Subcutaneous abdominal adipose tissue (tissue), 5 donors: Measurements from ENCODE around the gene GFI1.

Source experiments
- H3K27ac ChIP-seq: one replicate; pipeline ENCODE4 v1.7.0; 2013; ENCODE audit warnings: low read depth, mild to moderate bottlenecking, inconsistent platforms, low read length, moderate library complexity
- H3K27me3 ChIP-seq, 5 donors: one replicate each; pipeline ENCODE4 v1.7.0; 2013; ENCODE audit warnings: low read length in 5 of 5, inconsistent platforms in 1 of 5; ENCODE audit not compliant: control insufficient read depth in 5 of 5, insufficient read depth in 4 of 5
- H3K36me3 ChIP-seq, 5 donors: one replicate each; pipeline ENCODE4 v1.7.0; 2013; ENCODE audit warnings: low read length in 5 of 5; ENCODE audit not compliant: control insufficient read depth in 5 of 5, insufficient read depth in 5 of 5
- H3K4me1 ChIP-seq, 5 donors: one replicate each; pipeline ENCODE4 v1.7.0; 2013; ENCODE audit warnings: low read length in 5 of 5, mild to moderate bottlenecking in 3 of 5, moderate library complexity in 1 of 5; ENCODE audit not compliant: control insufficient read depth in 5 of 5, insufficient read depth in 5 of 5
- H3K4me3 ChIP-seq, 5 donors: one replicate each; pipeline ENCODE4 v1.7.0; 2013; ENCODE audit warnings: low read length in 5 of 5, low read depth in 1 of 5
- H3K9ac ChIP-seq, 5 donors: one replicate each; pipeline ENCODE4 v1.7.0; 2013; ENCODE audit warnings: low read length in 5 of 5, mild to moderate bottlenecking in 4 of 5, moderate library complexity in 3 of 5
- H3K9me3 ChIP-seq, 5 donors: one replicate each; pipeline ENCODE4 v1.7.0; 2013; ENCODE audit warnings: low read length in 5 of 5; ENCODE audit not compliant: control insufficient read depth in 5 of 5
- donor health status: healthy.
- donor health status: healthy.
- donor health status: healthy.
- donor health status: healthy.
- donor health status: healthy.

The GFI1 gene

DNA sequence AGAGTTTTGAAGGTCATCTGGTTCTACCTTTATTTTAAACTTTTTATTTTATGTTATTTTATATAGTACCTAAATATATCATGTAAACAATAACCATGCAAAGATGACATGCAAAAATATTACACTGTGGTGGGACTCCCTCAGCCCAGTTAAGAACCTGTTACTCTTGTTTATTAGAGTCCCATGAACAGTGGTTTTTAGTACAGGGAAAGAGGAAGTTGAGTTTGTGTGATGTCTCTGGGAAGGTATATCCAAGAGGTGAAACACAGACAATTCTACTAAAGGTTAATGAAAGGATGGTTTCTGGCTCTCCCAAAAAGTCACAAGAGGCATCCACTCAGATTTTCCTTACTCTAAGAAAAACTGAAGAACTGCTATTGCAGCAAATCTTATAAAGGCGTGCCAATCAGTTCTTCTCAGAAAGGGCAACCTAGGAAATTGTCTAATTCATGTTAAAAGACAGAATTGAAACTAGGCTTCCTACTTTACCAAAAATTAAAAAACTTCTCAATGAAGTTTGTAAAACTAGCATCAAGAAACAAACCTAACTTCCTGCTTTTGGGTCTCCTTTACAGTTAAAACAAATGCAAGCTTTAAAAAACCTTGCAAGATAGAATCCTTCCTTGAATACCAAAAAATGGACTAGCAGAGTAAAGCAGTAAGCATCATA, 19.9 kb downstream of the GFI1 start:
- Histone ChIP-seq H3K27me3 (no peaks in the 10 kb centered on the region), H3K9me3 (no peaks in the 10 kb centered on the region), H3K27ac (no peak overlapping the region), H3K36me3 (no peaks in the 10 kb centered on the region), H3K9ac (no peak overlapping the region), H3K4me3 (no peak overlapping the region), H3K4me1 (no peaks in the 10 kb centered on the region)

GRCh38 chr1:92465256-92465647, 21.5 kb downstream of the GFI1 start:
- H3K36me3 ChIP-seq, result no peaks in the 10 kb centered on the region
- no peak overlapping the region for H3K27ac ChIP-seq
- no peaks in the 10 kb centered on the region for H3K9me3 ChIP-seq
- H3K27me3 ChIP-seq, result no peaks in the 10 kb centered on the region
- H3K4me1 ChIP-seq, result peaks cover 0 to under 1% (median 0%) of the 10 kb centered on the region in 5 donors
- H3K4me3 ChIP-seq, result no peak overlapping the region
- no peak overlapping the region for H3K9ac ChIP-seq

- Histone ChIP-seq H3K4me1 (peaks cover 0 to 6% (median 0%) of the 10 kb centered on the region in 5 donors), H3K27ac (no peak overlapping the region), H3K36me3 (no peaks in the 10 kb centered on the region), H3K4me3 (no peak overlapping the region), H3K9ac (no peak overlapping the region), H3K27me3 (no peaks in the 10 kb centered on the region), H3K9me3 (no peaks in the 10 kb centered on the region)
Observed at GRCh38 chr1:92464588-92465255, 22.0 kb downstream of the GFI1 start.

GRCh38 chr1:92461364-92462097, 25.2 kb downstream of the GFI1 start:
- H3K9ac ChIP-seq, result no peak overlapping the region
- no peak overlapping the region for H3K4me3 ChIP-seq

DNA sequence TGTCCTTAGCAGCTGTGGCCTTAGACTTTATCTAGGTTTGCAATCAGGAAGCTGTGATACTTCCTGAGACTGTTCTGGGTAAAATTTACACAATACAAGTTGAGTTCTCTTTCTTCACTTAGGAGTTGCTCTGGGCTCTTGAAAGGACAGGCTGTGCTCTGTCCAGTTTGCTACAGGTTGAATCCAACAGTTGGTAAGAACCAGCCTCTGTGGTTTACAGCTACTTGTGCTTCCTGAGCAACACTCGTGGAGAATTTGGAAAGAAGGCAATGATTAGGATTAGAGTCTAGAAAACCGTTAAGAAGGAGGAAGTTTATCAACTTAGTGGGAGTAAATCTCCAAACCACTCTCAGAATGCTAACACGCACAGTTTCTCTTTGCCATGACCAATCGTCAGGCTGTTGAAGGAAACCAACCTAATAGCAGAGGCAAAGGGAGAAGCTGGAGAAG, 26.8 kb downstream of the GFI1 start:
- H3K4me3 ChIP-seq, result peak overlapping the region in 3 of 5 donors; percentile 2 to 47 (median 16)
- no peaks in the 10 kb centered on the region for H3K36me3 ChIP-seq
- peaks cover 0 to 9% (median 0%) of the 10 kb centered on the region in 5 donors for H3K4me1 ChIP-seq
- no peaks in the 10 kb centered on the region for H3K9me3 ChIP-seq
- H3K27ac ChIP-seq, result no peak overlapping the region
- peak overlapping the region in 1 of 5 donors; percentile 25 for H3K9ac ChIP-seq
- H3K27me3 ChIP-seq, result no peaks in the 10 kb centered on the region

More at GRCh38 chr1:92461364-92462097, 25.2 kb downstream of the GFI1 start:
- Histone ChIP-seq H3K27ac (no peak overlapping the region), H3K36me3 (no peaks in the 10 kb centered on the region), H3K27me3 (no peaks in the 10 kb centered on the region), H3K9me3 (no peaks in the 10 kb centered on the region), H3K4me1 (peaks cover 0 to 9% (median 0%) of the 10 kb centered on the region in 5 donors)

DNA sequence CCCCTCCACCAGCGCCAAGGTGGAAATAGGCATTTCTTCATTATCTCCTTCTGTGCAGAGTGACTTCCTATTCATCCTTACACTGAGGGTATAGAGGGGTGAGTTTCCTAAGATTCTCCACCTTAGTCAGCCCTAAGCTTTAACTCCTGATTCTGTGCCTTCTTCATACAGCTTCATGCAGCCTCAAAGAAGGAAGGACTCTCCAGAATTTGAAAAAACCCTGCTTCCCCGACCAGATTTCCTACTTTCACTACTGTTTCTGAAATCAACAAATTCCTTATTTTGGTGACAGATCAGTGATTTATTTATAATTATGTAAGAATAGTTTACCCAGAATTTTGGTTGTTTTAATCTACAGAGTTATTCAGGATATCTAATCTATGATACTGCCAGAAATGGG, 28.6 kb downstream of the GFI1 start:
- Histone ChIP-seq H3K4me1 (peaks cover 0 to 9% (median 0%) of the 10 kb centered on the region in 5 donors), H3K36me3 (no peaks in the 10 kb centered on the region), H3K9ac (no peak overlapping the region), H3K9me3 (no peaks in the 10 kb centered on the region), H3K27me3 (no peaks in the 10 kb centered on the region), H3K27ac (no peak overlapping the region), H3K4me3 (no peak overlapping the region)

- no peaks in the 10 kb centered on the region for H3K27me3 ChIP-seq
Observed at GRCh38 chr1:92447976-92448375, 38.7 kb downstream of the GFI1 start.

DNA sequence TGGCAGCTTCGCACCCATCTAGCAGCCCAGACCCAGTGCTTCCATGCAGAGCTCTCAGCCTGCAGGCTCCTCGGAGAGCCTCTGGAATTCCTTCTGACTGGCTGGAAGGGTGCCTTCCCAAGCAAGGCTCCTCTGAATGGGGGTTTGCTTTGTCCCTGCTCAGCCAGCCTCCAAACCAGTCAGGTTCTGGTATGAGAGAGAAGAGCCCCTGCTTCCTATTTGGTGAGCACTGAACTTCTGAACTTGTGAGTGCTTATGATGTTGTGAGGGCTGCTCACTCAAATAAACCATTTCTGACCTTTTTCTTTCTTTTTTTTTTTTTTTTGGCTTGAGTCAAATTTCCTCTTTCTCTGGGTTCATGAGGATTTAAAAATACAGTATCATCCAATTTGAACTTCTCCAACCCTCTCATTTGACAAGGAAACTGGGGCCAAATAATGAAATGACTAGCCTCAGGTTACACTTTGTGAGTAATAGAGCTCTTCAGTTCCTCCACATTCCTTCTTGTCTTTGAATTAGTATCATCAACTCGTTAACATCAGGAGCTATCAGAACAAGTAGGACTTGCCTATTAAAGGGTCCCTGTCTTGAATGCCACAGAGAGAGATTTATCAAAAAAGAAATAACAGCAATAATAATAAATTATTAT, 39.6 kb downstream of the GFI1 start:
- H3K36me3 ChIP-seq, result no peaks in the 10 kb centered on the region
- H3K4me1 ChIP-seq, result no peaks in the 10 kb centered on the region
- H3K27ac ChIP-seq, result no peak overlapping the region
- H3K9ac ChIP-seq, result no peak overlapping the region
- H3K9me3 ChIP-seq, result no peaks in the 10 kb centered on the region
- no peaks in the 10 kb centered on the region for H3K27me3 ChIP-seq
- H3K4me3 ChIP-seq, result no peak overlapping the region

More at GRCh38 chr1:92447976-92448375, 38.7 kb downstream of the GFI1 start:
- Histone ChIP-seq H3K27ac (no peak overlapping the region), H3K4me3 (no peak overlapping the region), H3K36me3 (no peaks in the 10 kb centered on the region), H3K9ac (no peak overlapping the region), H3K4me1 (no peaks in the 10 kb centered on the region), H3K9me3 (no peaks in the 10 kb centered on the region)

DNA sequence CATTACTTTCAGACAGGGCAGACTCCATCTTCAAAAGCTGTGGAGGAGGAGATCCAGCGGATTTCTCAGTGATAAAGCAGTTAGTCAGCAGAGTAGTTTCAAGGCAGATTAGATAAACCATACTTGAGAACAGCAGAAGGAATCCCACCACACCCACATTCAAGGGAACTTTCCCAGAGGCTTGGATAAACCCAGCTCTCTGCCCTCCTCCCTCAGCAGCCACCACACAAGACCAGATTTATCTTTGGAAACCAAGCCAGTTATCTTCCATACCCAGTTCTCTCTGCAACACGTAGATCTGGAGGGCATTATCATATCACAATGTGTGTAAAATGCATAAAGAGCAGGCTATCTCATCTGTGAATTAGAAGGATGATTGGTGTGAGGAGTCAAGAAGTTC, 40.2 kb downstream of the GFI1 start:
- H3K4me3 ChIP-seq, result no peak overlapping the region
- no peaks in the 10 kb centered on the region for H3K36me3 ChIP-seq
- no peaks in the 10 kb centered on the region for H3K4me1 ChIP-seq
- no peaks in the 10 kb centered on the region for H3K27me3 ChIP-seq
- no peak overlapping the region for H3K9ac ChIP-seq
- H3K9me3 ChIP-seq, result no peaks in the 10 kb centered on the region
- H3K27ac ChIP-seq, result no peak overlapping the region
